GM21390 (cell line): ENCODE results near the gene DAPP1.
A peak's percentile ranks its signal among the peaks of the same experiment; 100 is the strongest.

Source experiments
- ATAC-seq: cut with Tn5 transposase; IDR thresholded peaks from one replicate; pipeline ENCODE4 v1.9.1; 2021; ENCODE audit not compliant: unreplicated experiment

Gene DAPP1

GRCh38 chr4:99894161-99894997 is 77.8 kb downstream of the DAPP1 start, which contains the start of gene LAMTOR3:
LAMTOR3 (minus strand) TSS chr4:99894427; CDS start chr4:99893963, 464 bp downstream.
- peak; percentile 99 for ATAC-seq

- no peak for ATAC-seq
Observed at GRCh38 chr4:99894998-99895397, 78.4 kb downstream of the DAPP1 start.

GRCh38 chr4:99915449-99915848 is 98.8 kb downstream of the DAPP1 start:
- no peak for ATAC-seq

- no peak for ATAC-seq
Observed at GRCh38 chr4:99917575-99917974, 100.9 kb downstream of the DAPP1 start.

GRCh38 chr4:99918656-99919055 is 102.0 kb downstream of the DAPP1 start:
- ATAC-seq: no peak
